Measurements from ENCODE around the gene C9orf152.

GRCh38 chr9:110214090-110214489 lies 6.1 kb upstream of the C9orf152 start:
- no peak for TF ChIP-seq EZH2phosphoT487 (IDR thresholded peaks at IDR 0.05; ENCODE audit: borderline replicate concordance)
- TF ChIP-seq CTCF (conservative IDR thresholded peaks at IDR 0.05; ENCODE audit: low read length), result no peak

Data from Loucy (cell line).